Activated B cell treated with CpG ODN at 0.5 μM for 24 hours (primary cell): ENCODE results near the gene GALNT9. TPM values are rescaled to one million over a fixed set of nuclear protein-coding genes. Genes with fewer than 3 reads are reported as not detected.

Source experiments
- ATAC-seq: fragments of 200-7000 bp; cut with Tn5 transposase; one replicate; pipeline ENCODE4 v1.10.0; 2021; ENCODE audit warnings: low read depth, mild to moderate bottlenecking, moderate library complexity
- CTCF ChIA-PET: fragments of 350-600 bp; sonication (Branson Sonifier 250); formaldehyde crosslinking; loops from one replicate; lab custom pipeline; 2021; ENCODE audit warnings: antibody characterized with exemption; lab: Charles Lee
- POLR2A ChIA-PET: fragments of 350-600 bp; sonication (Branson Sonifier 250); formaldehyde crosslinking; loops from one replicate; lab custom pipeline; 2021; ENCODE audit warnings: antibody characterized with exemption; lab: Charles Lee
- DNase-seq: peaks from one replicate; pipeline ENCODE4 v3.0.0; 2022
- H3K27ac Mint-ChIP-seq: one replicate; pipeline ENCODE4 v1.8.0; 2020; ENCODE audit warnings: mixed read lengths
- H3K27me3 Mint-ChIP-seq: one replicate; pipeline ENCODE4 v1.8.0; 2021; ENCODE audit warnings: mixed read lengths
- H3K36me3 Mint-ChIP-seq: one replicate; pipeline ENCODE4 v1.8.0; 2021; ENCODE audit warnings: low read depth, mixed read lengths
- H3K4me1 Mint-ChIP-seq: one replicate; pipeline ENCODE4 v1.8.0; 2021; ENCODE audit warnings: mixed read lengths
- H3K4me3 Mint-ChIP-seq: one replicate; pipeline ENCODE4 v1.8.0; 2020; ENCODE audit warnings: mild to moderate bottlenecking, mixed read lengths
- H3K9me3 Mint-ChIP-seq: one replicate; pipeline ENCODE4 v1.8.0; 2020; ENCODE audit warnings: mixed read lengths
- intact Hi-C: fragments of 100-400 bp; cut with micrococcal nuclease; formaldehyde crosslinking; loops from one replicate; pipeline ENCODE4 v1.15.1; 2024
- total RNA-seq: library from RNA; stranded (reverse); gene quantifications from 2 replicates; pipeline ENCODE4 v1.2.3, GENCODE V29; 2022
- TF ChIP-seq, protein P1 (sequence below): fragments of 200-600 bp; IDR thresholded peaks from one replicate; pipeline ENCODE4 v1.8.0; 2022; ENCODE audit warnings: antibody characterized with exemption, mild to moderate bottlenecking

Gene GALNT9
- total RNA-seq, 1 donor from 2014 or later = not detected

DNA sequence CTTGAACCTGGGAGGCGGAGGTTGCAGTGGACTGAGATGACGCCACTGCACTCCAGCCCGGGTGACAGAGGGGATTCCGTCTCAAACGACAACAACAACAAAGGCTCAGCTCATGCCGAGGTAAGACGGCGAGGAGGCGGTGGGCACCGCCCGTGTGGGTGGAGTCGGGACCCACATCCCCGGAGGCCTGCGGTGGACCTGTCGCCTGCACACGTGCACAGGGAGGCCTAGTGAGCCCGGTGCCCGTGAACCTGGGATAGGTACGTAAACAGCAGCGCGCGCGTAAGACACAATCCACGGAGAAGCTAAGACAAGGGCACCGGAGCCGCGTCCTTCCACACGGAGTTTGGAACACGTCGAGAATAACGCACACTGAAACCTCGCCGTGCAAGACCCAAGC lies 78.7 kb downstream of the GALNT9 start:
- intact Hi-C loops = no loop called here
- TF ChIP-seq, protein P1, sequence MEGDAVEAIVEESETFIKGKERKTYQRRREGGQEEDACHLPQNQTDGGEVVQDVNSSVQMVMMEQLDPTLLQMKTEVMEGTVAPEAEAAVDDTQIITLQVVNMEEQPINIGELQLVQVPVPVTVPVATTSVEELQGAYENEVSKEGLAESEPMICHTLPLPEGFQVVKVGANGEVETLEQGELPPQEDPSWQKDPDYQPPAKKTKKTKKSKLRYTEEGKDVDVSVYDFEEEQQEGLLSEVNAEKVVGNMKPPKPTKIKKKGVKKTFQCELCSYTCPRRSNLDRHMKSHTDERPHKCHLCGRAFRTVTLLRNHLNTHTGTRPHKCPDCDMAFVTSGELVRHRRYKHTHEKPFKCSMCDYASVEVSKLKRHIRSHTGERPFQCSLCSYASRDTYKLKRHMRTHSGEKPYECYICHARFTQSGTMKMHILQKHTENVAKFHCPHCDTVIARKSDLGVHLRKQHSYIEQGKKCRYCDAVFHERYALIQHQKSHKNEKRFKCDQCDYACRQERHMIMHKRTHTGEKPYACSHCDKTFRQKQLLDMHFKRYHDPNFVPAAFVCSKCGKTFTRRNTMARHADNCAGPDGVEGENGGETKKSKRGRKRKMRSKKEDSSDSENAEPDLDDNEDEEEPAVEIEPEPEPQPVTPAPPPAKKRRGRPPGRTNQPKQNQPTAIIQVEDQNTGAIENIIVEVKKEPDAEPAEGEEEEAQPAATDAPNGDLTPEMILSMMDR = no peak
- H3K9me3 Mint-ChIP-seq = no peaks in the 10 kb centered on the region
- peaks cover 8% of the 10 kb centered on the region for H3K27me3 Mint-ChIP-seq
- no peaks in the 10 kb centered on the region for H3K36me3 Mint-ChIP-seq
- POLR2A ChIA-PET = no interaction called here
- ATAC-seq = no peak
- no peaks in the 10 kb centered on the region for H3K4me1 Mint-ChIP-seq
- DNase-seq = no peak
- no peak overlapping the region for H3K27ac Mint-ChIP-seq
- H3K4me3 Mint-ChIP-seq = no peak overlapping the region
- CTCF ChIA-PET = no interaction called here

DNA sequence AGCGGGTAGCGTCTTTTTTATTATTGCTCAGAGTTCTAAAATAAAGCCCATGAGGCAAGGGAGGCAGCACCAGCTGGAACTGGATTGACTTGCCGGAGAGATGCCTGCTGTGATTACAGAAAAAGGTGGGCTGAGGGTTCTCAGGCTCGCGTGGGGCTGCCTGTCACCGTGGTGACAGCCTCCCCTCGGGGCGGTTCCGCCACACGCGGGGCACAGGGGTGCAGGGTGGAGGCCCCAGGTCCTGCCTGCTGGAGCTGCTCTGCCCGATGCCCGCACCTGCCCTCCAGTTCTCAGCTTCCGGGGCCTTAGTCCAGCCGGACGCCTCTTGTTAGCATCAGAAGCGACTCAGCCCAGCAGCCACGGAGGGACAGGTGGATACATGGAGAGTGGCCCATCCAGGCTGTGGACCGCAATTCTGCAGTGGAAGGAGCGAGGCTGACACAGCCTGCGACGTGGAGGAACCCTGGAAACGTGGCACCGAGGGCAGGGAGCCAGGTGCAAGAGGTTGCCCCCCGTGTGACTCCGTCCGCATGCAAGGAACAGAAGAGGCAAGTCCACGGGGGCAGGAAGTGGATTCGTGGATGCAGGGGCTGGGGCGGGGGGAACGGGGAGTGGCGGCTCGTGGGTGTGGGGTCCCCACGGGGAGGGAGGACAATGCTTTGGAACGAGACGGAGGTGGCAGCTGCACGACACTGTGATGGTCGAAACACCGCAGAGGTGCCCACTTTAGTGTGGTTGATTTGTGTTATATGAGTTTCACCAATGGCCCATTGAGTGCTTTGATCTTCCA lies 79.5 kb downstream of the GALNT9 start:
- no peak for DNase-seq
- ChIA-PET POLR2A (no interaction called here), CTCF (no interaction called here)
- intact Hi-C loops = no loop called here
- Mint-ChIP-seq H3K4me3 (no peak overlapping the region), H3K9me3 (no peaks in the 10 kb centered on the region), H3K36me3 (no peaks in the 10 kb centered on the region), H3K4me1 (no peaks in the 10 kb centered on the region), H3K27me3 (peaks cover 8% of the 10 kb centered on the region), H3K27ac (no peak overlapping the region)
- TF ChIP-seq, protein P1 = no peak
- no peak for ATAC-seq

DNA sequence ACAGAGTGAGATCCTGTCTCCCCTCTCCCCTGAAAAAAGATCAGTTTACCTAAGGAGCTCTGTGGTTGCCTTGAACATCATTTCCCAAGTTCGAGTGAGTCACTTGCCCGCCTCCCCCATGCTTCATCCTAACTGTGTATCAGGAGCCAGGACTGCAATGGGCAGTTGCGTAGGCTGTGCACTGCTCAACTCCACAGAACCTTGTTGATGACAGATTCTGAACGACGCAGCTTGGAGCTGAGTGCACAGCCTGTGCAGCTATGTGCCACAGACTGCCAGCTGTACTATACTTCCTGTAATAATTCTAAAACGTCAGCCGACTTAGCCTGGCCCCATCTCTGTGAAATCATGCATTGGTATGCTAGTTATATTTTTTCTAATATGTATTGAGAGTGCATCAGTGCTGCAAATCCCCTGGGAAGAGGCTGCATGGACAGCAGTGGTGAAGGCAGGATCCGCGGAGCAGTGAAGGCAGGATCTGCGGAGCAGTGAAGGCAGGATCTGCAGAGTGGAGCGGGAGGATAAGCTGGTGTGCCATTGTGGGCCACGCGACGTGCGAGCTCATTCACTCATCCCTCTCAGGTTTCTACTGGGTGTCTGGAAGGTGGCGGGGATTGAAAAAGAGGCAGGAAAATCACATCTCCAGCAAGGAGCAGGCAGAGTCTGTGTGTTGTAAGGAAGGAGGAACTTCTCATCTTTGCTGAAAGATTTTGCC lies 80.8 kb downstream of the GALNT9 start:
- no peak for DNase-seq
- no peaks in the 10 kb centered on the region for H3K4me1 Mint-ChIP-seq
- no peak for ATAC-seq
- TF ChIP-seq, protein P1 = no peak
- H3K27me3 Mint-ChIP-seq = peaks cover 8% of the 10 kb centered on the region
- intact Hi-C loops = no loop called here
- ChIA-PET CTCF (no interaction called here), POLR2A (no interaction called here)
- H3K27ac Mint-ChIP-seq = no peak overlapping the region
- no peak overlapping the region for H3K4me3 Mint-ChIP-seq
- no peaks in the 10 kb centered on the region for H3K9me3 Mint-ChIP-seq
- no peaks in the 10 kb centered on the region for H3K36me3 Mint-ChIP-seq

DNA sequence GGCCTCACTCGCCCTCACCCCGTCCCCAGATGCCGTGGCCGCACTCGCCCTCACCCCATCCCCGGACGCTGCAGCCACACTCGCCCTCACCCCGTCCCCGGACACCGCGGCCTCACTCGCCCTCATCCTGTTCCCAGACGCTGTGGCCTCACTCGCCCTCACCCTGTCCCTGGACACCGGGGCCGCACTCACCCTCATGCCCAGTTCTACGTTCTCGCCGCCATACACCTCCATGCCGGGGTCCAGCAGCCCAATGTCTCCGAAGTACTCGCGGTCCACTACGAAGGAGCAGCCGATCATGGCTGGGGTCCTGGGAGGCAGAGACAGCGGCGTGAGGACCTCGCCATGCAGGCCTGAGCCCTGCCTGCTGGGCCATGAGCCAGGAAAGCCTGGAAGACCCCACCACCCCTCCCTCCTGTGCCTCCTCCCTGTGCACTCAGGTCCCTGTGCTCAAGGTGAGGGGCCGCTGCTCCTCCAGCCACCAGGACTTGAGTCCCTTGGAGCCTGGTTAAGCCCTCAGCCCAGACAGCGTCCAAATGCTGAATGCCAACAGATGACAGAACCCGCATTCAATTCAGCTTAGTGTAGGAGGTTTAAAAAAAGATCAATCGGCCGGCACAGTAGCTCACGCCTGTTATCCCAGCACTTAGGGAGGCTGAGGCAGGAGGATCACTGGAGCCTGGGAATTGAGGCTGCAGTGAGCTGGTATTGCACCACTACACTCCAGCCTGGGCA lies 81.5 kb downstream of the GALNT9 start:
- no peak overlapping the region for H3K4me3 Mint-ChIP-seq
- ChIA-PET POLR2A (no interaction called here), CTCF (no interaction called here)
- peaks cover 8% of the 10 kb centered on the region for H3K27me3 Mint-ChIP-seq
- no peaks in the 10 kb centered on the region for H3K9me3 Mint-ChIP-seq
- no peak overlapping the region for H3K27ac Mint-ChIP-seq
- H3K4me1 Mint-ChIP-seq = no peaks in the 10 kb centered on the region
- TF ChIP-seq, protein P1 = no peak
- no peak for ATAC-seq
- H3K36me3 Mint-ChIP-seq = no peaks in the 10 kb centered on the region
- DNase-seq = no peak
- intact Hi-C loops = no loop called here
